GM12891 (cell line): ENCODE measurements around the gene PIK3R5.

ENCODE experiments used
- POLR2A ChIP-seq: IDR thresholded peaks from 2 replicates; pipeline ENCODE4 v1.6.1; 2011; ENCODE audit warnings: low read depth, low read length, control low read depth
- POLR2AphosphoS5 ChIP-seq: IDR thresholded peaks from 2 replicates; pipeline ENCODE4 v1.6.1; 2011; ENCODE audit warnings: low read depth, low read length, control low read depth
- TAF1 ChIP-seq: IDR thresholded peaks from 2 replicates; pipeline ENCODE4 v1.6.1; 2011; ENCODE audit warnings: low read depth, low read length, control low read depth

- TF ChIP-seq POLR2A (no peak; the same call in 1 of the 2 replicates), POLR2AphosphoS5 (0 out of 2 replicates have a peak, but pooled peaks have one; percentile 48), TAF1 (no peak)
These were observed 24.0 kb downstream of the PIK3R5 start for GRCh38 chr17:8941520-8941919.
